Stimulated activated CD4-positive, alpha-beta T cell treated with anti-CD3 and anti-CD28 coated beads, Interleukin-1b, Interleukin-23, amount 100 ng/mL, for 1 hour (primary cell): ENCODE data around the gene PDE10A.

Experiments
- DNase-seq, 2 donors: peaks; one replicate each; pipeline ENCODE4 v3.0.0-alpha.2; 2020; ENCODE audit warnings: low read depth in 2 of 2

The PDE10A gene

GRCh38 chr6:165678429-165678828 is 15.4 kb upstream of the PDE10A start:
- DNase-seq = no peak

DNA sequence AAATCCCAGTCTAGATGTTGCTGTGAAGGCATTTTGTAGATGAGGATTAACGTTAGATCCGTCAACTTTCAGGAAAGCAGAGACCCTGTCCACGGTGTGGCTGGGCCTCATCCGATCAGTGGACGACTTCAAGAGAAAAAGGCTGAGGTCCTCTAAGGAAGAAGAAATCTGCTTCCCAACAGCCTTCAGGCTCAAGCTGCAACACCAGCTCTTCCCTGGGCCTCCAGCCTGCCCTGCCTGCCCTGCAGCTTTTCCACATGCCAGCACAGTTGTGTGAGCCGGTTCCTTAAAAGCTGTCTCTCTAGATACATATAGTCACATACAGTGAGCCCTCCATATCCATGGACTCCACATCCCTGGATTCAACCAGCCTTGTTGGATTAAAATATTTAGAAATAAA is 14.1 kb upstream of the PDE10A start:
- DNase-seq = no peak

- DNase-seq = no peak
These were observed 13.5 kb upstream of the PDE10A start for GRCh38 chr6:165676435-165677068.

DNA sequence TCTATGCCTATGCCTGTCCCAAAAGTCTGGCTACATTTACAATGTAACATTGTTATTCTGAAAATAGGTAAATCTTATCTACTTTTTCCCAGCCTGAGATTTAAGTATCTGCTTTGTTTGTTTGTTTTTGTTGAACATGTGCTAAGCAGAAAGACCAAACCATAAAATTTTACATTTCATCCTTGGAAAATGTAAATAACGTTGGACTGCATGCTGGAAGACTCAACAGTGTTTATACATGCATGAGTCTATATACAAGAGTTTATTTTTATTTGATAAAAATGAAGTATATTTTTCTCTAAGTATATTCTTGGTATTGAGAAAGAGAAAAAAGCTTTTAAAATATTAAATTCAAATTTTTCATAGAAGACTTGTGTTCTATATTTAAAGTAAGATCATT is 12.1 kb upstream of the PDE10A start:
- DNase-seq = no peak

GRCh38 chr6:165674155-165675029 is 11.4 kb upstream of the PDE10A start:
- DNase-seq = no peak

- DNase-seq = no peak
These were observed 8.3 kb upstream of the PDE10A start for GRCh38 chr6:165671222-165671768.

DNA sequence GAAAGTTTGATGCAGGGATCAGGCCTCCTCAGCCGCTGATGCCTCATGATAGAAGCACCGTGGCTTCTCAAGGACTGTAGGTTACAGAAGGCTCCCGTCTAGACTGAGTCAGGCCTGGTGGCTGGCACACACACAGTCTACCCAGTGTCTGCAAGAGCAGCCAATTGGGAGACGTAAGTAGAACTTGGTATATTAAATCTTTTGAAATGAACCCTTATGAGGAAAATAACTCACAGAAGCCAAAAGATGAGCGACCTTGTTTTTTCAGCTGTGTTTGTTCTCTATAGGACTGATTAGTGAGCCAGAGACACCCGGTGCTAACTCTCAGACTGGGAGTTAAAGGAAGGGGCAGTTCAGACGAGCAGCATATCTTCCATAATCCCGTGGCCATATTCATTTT is 5.9 kb upstream of the PDE10A start:
- DNase-seq = no peak

GRCh38 chr6:165665384-165665672 is 2.3 kb upstream of the PDE10A start:
- no peak for DNase-seq

- no peak for DNase-seq
These were observed 1.7 kb upstream of the PDE10A start for GRCh38 chr6:165664559-165665383.

DNA sequence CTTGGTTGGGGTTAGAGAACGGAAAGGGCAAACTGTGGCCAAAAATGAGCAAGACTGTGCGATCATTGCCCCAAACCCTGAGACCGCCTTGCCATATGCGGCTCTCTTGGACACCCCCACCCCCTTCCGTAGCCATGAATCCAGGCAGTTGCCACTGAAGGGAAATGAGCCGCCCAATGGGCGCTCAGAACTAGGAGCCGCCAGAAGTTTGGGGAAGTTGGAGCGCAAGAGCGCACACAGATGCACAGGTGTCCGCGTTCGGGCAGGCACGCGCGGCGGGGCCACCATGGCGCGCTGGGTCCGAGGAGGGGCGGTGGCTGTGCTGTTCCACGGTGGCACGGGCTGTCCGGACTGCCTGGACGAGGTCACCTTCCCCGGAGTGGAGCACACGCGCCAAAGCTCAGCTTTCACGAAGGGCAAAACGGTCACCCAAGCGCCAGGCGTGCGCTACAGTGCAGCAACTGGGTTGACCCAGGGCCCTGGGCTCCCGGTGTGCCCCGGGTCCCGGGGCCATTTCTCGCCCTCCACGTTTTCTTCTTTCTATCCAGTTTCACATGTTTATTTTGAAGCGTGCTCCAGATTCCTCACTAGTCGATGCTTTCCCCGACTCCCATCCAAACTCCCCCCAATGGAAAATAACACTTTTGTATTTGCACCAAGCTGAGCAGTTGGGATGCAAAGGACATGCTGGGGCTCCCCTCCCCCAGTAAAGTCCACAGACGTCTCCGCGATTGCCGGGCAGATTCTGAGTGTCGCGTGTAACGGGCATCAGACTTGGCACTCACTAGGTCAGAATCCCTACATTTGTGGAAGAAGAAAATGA is 906 bp upstream of the PDE10A start:
- no peak for DNase-seq

DNA sequence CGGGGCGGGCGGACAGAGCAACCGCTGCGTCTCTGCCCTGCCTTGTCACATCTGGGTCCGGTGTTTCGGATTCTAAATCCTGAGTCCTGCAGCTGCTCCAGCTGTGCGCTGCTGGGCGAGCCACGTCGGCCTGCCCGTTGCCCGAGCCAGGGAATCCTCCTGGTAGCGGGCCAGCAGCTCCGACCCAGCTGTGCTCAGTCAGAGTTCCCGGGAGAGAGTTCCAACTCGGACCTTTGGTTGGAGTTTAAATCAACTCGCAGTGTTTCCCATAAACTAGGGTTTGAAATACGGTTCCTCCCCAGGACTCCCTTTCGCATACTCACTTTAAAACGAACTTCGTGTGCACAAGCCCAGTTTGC is 315 bp upstream of the PDE10A start:
- DNase-seq = no peak

DNA sequence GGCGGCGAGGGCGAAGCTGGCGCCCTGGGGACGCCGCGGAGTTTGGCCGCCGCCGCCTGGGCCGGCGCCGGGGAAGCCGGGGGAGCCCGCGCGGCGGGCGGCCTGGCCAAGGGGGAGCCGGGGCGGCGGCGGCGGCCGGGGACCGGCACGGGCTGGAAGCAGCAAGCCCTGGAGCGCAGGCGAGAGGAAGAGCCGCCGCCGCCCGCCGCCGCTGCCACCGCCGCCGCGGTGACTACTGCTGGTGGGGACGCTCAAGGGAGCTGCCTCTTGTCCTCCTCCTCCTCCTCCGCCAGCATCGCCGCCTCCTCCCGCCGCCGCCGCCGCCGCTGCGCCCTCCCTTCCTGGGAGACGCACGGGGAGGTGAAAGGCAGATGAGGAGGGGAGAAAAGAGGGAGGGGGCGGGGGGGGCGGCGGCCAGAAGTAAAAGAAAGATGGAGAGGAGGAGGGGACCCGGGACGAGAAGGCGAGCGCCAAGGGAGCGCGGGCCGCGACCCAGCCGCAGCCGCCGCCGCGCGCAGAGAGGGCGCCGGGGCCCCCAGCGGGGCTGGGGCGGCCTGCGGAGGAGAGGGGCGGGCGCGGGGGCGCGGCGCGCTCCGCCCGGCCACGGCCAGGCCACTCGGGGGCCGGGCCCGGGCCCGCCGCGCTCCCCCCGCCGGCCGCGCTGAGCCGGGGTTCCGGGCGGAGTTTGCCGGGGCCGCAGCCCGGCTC is 846 bp downstream of the PDE10A start:
- DNase-seq = no peak

GRCh38 chr6:165661664-165662025 is 1.4 kb downstream of the PDE10A start:
- no peak for DNase-seq

DNA sequence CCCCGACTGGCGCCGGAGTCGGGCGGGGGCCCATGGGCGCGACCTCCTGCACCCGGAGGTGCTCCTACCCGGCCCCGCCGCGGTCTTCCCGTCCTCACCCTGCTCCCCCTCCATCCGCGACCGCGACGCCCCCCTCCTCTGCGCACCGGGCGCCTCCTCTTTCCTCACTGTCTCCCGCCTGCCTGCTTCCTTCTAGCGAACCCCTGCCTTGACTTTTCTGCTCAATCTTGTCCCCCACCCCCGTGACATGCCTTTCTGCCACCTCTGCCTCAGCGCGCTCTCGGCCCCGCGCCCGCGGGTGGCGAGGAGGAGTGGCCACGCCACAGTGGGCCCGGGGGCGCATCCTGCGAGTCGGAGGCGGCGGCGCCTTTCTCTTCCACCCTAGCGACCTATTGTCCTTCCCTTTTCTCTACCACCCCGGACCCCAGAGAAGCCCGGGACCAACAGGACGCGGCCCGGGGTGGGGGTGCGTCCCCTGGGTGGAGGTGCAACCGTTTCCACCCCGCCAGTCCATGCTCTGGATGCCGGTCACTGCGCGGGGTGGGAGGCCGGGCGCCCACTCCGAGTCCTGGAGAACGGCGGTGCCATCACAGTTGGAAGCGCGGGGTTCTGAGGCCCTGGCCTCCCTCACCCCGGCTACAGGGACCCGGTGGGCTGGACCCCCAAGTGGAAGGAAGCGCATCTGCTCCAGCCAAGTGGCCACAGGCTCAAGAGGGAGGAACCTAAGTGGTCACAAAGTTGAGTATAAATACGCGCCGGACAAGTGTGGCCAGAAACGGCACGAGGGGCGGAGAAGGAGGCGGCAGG is 2.0 kb downstream of the PDE10A start:
- DNase-seq = no peak

GRCh38 chr6:165659945-165660856 is 2.8 kb downstream of the PDE10A start:
- DNase-seq = no peak

GRCh38 chr6:165658395-165659058 is 4.5 kb downstream of the PDE10A start:
- DNase-seq = no peak

DNA sequence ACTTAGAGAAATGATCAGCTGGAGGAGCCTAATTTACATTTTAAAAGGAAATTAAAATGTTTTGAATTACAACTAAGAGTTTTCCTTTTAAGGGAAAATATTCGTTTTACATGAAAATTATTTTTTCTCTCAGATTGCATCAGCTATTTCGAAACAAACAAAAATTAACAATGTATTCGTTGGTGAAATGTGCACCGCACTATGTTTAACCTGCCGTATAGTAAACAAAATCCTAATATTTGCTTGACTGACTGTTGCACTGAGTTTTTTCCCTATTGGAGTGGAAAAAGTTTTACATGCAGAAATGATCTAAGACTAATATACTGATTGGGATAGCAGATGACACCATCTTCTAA is 5.7 kb downstream of the PDE10A start:
- DNase-seq = no peak

GRCh38 chr6:165656581-165657324 is 6.3 kb downstream of the PDE10A start:
- no peak for DNase-seq
